ENCODE results near the gene TRIP10. TPM values are rescaled to one million over a fixed set of nuclear protein-coding genes. Genes with fewer than 3 reads are reported as not detected.
"Not testable (repeated sequence)": the region's sequence is repeated elsewhere in the genome, so short reads cannot be mapped to it uniquely, and the experiment has no call there.

TRIP10 gene
- total RNA-seq, 2 donors from 2014 or later = 37.0 to 74.2 TPM

DNA sequence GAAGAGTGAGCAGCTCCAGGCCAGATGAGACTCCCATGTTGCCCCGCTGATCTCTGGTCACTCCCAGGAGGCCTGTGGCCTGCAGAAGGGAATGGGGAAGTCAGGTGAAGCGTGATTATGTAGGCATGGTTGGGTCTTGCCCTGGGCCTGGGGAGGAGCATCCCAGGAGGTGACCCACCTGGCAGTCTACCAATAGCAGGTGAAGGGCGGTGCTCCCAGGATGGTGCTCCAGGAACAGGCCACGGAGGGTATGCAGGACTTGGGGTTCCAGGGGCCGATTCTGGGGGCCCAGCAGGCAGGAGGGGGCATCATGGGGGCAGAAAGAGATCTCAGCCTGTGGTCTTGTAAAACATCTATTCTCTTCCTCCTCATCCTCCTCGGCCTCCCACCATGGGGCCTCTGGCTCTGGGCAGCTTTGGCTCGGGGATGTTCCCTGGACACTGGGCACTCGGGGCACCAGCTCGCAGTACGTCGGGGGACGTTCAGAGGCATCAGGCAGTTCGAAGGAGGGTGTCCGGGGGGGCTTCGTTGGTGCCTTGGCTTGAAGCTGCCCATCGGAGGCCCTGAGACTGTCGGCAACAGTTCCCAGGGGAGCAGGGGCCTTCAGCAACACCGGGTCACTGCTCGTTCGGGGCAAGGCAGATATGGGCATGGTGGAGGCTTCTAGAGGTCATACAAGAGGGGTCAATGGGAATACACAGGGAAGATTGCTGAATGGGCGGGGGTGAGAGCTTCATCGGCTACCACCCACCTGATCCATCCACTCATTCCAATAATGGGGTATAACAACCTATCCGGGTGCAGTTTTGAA lies 15.4 kb downstream of the TRIP10 start:
- intact Hi-C loops (cut with DNase I) = loop anchor here (10.0 kb wide), 1 partner anchor 120 kb away; no protein-coding TSS in a partner anchor
- no peaks in the 10 kb centered on the region for H3K9me3 ChIP-seq
- H3K27me3 ChIP-seq (replicated peaks; ENCODE audit: insufficient read depth) = no peaks in the 10 kb centered on the region
- no peaks in the 10 kb centered on the region for H3K4me1 ChIP-seq (replicated peaks)
- no peak overlapping the region for H3K27ac ChIP-seq
- 95% methylated on average over 22 of the region's 23 CpGs for WGBS
- DNase-seq (ENCODE audit: low spot score) = no peak
- no peak overlapping the region for H3K4me3 ChIP-seq
- H3K36me3 ChIP-seq = peaks cover 3 to 9% of the 10 kb centered on the region in 2 donors
- TF ChIP-seq POLR2AphosphoS5 (IDR thresholded peaks at IDR 0.05) = no peak
- TF ChIP-seq, protein P1, sequence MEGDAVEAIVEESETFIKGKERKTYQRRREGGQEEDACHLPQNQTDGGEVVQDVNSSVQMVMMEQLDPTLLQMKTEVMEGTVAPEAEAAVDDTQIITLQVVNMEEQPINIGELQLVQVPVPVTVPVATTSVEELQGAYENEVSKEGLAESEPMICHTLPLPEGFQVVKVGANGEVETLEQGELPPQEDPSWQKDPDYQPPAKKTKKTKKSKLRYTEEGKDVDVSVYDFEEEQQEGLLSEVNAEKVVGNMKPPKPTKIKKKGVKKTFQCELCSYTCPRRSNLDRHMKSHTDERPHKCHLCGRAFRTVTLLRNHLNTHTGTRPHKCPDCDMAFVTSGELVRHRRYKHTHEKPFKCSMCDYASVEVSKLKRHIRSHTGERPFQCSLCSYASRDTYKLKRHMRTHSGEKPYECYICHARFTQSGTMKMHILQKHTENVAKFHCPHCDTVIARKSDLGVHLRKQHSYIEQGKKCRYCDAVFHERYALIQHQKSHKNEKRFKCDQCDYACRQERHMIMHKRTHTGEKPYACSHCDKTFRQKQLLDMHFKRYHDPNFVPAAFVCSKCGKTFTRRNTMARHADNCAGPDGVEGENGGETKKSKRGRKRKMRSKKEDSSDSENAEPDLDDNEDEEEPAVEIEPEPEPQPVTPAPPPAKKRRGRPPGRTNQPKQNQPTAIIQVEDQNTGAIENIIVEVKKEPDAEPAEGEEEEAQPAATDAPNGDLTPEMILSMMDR (IDR thresholded peaks at IDR 0.05) = no peak
- TF ChIP-seq POLR2A (IDR thresholded peaks at IDR 0.05) = no peak

DNA sequence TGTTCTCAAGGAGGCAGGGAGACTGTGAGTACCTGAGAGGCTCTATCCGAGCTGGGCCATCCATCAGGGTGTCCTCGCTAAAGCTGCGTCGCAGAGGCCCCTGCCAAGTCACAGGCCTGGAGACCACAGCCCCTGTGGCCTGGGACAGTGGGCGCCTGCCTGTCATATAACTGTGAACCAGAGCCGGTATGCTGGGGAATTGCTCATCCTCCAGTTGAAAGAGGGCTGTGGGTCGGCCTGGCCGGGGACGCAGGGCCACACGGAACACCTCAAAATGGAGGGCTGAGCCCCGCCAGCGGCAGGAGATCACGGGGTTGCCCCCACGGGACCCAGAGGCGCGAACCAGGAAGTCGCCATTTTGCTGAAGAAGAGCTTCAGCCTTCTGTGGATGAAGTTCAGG lies 21.1 kb downstream of the TRIP10 start:
- WGBS = 99% methylated on average over 17 of the region's 17 CpGs
- intact Hi-C loops (cut with DNase I) = no loop called here

DNA sequence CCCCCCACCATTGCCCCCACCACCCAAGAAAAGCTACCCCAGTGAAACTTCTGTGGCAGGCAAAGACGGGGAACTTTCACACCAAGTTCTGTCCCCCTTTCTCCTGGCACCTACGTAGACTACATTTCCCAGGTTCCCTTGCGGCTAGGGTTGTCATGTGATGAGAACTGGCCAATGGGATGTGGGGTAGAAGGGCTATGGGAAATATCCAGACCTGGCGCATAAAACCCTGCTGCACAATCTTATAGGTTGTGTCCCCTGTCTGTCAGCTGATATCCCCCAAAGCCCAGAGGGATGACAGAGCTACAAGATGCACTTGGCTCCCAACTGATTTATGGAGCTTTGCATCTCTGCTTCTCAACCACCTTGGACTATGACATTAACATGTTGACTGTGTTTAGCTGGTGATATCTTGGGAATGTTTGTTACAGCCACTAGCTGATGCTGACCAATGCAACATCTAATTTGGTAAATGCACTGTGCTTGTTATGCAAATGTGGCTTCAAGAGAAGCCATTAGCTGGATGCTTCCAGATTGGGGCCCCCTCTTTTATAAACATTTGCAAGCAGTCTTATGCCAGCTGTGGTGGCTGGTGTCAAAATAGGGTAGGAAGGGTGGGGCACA lies 21.7 kb downstream of the TRIP10 start:
- Histone ChIP-seq H3K36me3 (peaks cover 0 to 3% of the 10 kb centered on the region in 2 donors), H3K4me3 (no peak overlapping the region), H3K9me3 (no peaks in the 10 kb centered on the region), H3K27ac (no peak overlapping the region), H3K4me1 (replicated peaks) (no peaks in the 10 kb centered on the region), H3K27me3 (replicated peaks; ENCODE audit: insufficient read depth) (no peaks in the 10 kb centered on the region)
- intact Hi-C loops (cut with DNase I) = no loop called here
- no peak for DNase-seq (ENCODE audit: low spot score)
- 91% methylated on average over 4 of the region's 4 CpGs for WGBS
- TF ChIP-seq POLR2A (IDR thresholded peaks at IDR 0.05) = no peak
- TF ChIP-seq POLR2AphosphoS5 (IDR thresholded peaks at IDR 0.05) = no peak
- TF ChIP-seq, protein P1 (IDR thresholded peaks at IDR 0.05) = no peak

More for the DNA sequence above, 21.1 kb downstream of the TRIP10 start:
- no peak for DNase-seq (ENCODE audit: low spot score)
- Histone ChIP-seq H3K36me3 (peaks cover 0 to 3% of the 10 kb centered on the region in 2 donors), H3K27ac (no peak overlapping the region), H3K4me3 (no peak overlapping the region), H3K4me1 (replicated peaks) (no peaks in the 10 kb centered on the region), H3K9me3 (no peaks in the 10 kb centered on the region), H3K27me3 (replicated peaks; ENCODE audit: insufficient read depth) (no peaks in the 10 kb centered on the region)
- no peak for TF ChIP-seq POLR2AphosphoS5 (IDR thresholded peaks at IDR 0.05)
- no peak for TF ChIP-seq POLR2A (IDR thresholded peaks at IDR 0.05)
- TF ChIP-seq, protein P1 (IDR thresholded peaks at IDR 0.05) = no peak

- intact Hi-C loops (cut with DNase I); H3K4me3 ChIP-seq: not testable (repeated sequence)
These were observed 22.8 kb downstream of the TRIP10 start for GRCh38 chr19:6762253-6762797.

GRCh38 chr19:6765738-6766356 lies 26.4 kb downstream of the TRIP10 start:
- no peaks in the 10 kb centered on the region for H3K4me1 ChIP-seq (replicated peaks)
- peak; percentile 96 for DNase-seq (ENCODE audit: low spot score)
- 20% methylated on average over 8 of the region's 8 CpGs for whole genome bisulfite sequencing
- intact Hi-C loops (cut with DNase I) = no loop called here
- H3K27ac ChIP-seq = peak overlapping the region; percentile 83 to 88
- H3K9me3 ChIP-seq = no peaks in the 10 kb centered on the region
- no peaks in the 10 kb centered on the region for H3K27me3 ChIP-seq (replicated peaks; ENCODE audit: insufficient read depth)
- peak overlapping the region; percentile 41 to 43 for H3K4me3 ChIP-seq
- no peaks in the 10 kb centered on the region for H3K36me3 ChIP-seq
- TF ChIP-seq POLR2AphosphoS5 (IDR thresholded peaks at IDR 0.05) (peak; percentile 98), POLR2A (IDR thresholded peaks at IDR 0.05) (peak; percentile 72)
- TF ChIP-seq, protein P1 (IDR thresholded peaks at IDR 0.05) = peak in 1 of 4 experiments; percentile 40

More at GRCh38 chr19:6762253-6762797, 22.8 kb downstream of the TRIP10 start:
- not testable (repeated sequence) for H3K27me3 ChIP-seq (replicated peaks; ENCODE audit: insufficient read depth); DNase-seq (ENCODE audit: low spot score); H3K4me1 ChIP-seq (replicated peaks); H3K9me3 ChIP-seq; H3K27ac ChIP-seq; H3K36me3 ChIP-seq
- WGBS = 92% methylated on average over 8 of the region's 8 CpGs
